ENCODE results near the gene IGFLR1. TPM values are rescaled to one million over a fixed set of nuclear protein-coding genes. Genes with fewer than 3 reads are reported as not detected.

IGFLR1 gene
- total and polyA plus RNA-seq, 9 of the 15 experiments (the other 6 are each of a cell fraction or from before 2014, with no cell fraction given), result 1.0 to 14.3 (median 4.6) TPM

DNA sequence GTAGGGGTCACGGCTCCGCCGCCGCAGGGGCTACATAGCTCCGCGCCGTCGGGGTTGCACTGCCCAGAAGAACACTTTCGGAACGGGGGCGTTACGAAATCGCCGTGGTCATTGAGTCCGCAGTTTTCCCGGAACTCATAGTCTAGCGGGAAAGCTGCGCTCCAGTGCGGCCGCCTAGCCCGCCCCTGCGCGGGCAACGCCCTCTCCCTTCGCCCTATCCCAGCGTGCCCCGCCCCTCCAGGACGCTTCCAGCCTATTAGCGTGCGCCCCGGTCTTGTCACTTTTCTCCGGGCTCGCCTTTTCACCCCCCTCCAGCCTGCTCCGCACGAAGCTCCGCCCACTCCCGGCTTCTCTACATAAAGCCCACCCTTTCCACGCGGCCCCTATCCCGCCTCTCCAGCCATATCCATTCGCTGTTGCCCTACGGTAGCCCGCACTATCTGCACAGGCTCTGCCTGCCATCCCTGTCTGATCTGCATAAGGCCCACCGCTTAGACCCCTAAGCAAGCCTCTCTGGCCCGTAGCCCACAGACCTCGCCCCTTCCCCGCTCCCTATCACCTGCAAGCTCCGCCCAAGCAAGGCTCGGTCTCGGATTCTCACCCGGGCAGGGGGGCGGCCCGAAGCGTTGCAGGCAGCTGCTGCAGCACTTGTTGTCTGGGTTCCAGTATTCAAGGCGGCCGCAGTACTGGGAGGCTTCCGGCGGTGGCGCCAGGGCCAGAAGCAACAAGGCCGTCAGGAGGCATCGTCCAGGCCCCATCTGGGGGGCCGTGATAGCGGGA is 1.6 kb downstream of the IGFLR1 start (continued):
- peak; percentile 15; the same call in 1 of the 2 replicates for TF ChIP-seq PML (IDR thresholded peaks at IDR 0.05; ENCODE audit: low read length)
- TF ChIP-seq, protein P1, sequence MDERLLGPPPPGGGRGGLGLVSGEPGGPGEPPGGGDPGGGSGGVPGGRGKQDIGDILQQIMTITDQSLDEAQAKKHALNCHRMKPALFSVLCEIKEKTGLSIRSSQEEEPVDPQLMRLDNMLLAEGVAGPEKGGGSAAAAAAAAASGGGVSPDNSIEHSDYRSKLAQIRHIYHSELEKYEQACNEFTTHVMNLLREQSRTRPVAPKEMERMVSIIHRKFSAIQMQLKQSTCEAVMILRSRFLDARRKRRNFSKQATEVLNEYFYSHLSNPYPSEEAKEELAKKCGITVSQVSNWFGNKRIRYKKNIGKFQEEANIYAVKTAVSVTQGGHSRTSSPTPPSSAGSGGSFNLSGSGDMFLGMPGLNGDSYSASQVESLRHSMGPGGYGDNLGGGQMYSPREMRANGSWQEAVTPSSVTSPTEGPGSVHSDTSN (CRISPR knock-in tag; IDR thresholded peaks at IDR 0.05; ENCODE audit: low read depth), result no peak
- TF ChIP-seq, protein P1 (tag; conservative IDR thresholded peaks at IDR 0.05; ENCODE audit: low read depth), result peak; percentile 57
- no peak for TF ChIP-seq SRSF7 (optimal IDR thresholded peaks at IDR 0.05; ENCODE audit: low read depth, low read length)
- peak in 1 of 2 experiments; percentile 78; a peak in 2 of 4 replicates for TF ChIP-seq HDAC1 (IDR thresholded peaks at IDR 0.05)
- no peak for TF ChIP-seq TEAD4 (IDR thresholded peaks at IDR 0.05; ENCODE audit: low read length)
- no peak for TF ChIP-seq TEAD4 (CRISPR knock-in tag; IDR thresholded peaks at IDR 0.05; ENCODE audit: borderline replicate concordance)
- no peak for TF ChIP-seq ZNF76 (CRISPR knock-in tag; IDR thresholded peaks at IDR 0.05; ENCODE audit: borderline replicate concordance)
- no peak for TF ChIP-seq PHTF2 (CRISPR knock-in tag; IDR thresholded peaks at IDR 0.05)
- TF ChIP-seq, protein P2, sequence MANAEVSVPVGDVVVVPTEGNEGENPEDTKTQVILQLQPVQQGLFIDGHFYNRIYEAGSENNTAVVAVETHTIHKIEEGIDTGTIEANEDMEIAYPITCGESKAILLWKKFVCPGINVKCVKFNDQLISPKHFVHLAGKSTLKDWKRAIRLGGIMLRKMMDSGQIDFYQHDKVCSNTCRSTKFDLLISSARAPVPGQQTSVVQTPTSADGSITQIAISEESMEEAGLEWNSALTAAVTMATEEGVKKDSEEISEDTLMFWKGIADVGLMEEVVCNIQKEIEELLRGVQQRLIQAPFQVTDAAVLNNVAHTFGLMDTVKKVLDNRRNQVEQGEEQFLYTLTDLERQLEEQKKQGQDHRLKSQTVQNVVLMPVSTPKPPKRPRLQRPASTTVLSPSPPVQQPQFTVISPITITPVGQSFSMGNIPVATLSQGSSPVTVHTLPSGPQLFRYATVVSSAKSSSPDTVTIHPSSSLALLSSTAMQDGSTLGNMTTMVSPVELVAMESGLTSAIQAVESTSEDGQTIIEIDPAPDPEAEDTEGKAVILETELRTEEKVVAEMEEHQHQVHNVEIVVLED (CRISPR knock-in tag; IDR thresholded peaks at IDR 0.05), result no peak
- TF ChIP-seq, protein P3, sequence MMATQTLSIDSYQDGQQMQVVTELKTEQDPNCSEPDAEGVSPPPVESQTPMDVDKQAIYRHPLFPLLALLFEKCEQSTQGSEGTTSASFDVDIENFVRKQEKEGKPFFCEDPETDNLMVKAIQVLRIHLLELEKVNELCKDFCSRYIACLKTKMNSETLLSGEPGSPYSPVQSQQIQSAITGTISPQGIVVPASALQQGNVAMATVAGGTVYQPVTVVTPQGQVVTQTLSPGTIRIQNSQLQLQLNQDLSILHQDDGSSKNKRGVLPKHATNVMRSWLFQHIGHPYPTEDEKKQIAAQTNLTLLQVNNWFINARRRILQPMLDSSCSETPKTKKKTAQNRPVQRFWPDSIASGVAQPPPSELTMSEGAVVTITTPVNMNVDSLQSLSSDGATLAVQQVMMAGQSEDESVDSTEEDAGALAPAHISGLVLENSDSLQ (IDR thresholded peaks at IDR 0.05), result peak; percentile 93
- TF ChIP-seq, protein P4, sequence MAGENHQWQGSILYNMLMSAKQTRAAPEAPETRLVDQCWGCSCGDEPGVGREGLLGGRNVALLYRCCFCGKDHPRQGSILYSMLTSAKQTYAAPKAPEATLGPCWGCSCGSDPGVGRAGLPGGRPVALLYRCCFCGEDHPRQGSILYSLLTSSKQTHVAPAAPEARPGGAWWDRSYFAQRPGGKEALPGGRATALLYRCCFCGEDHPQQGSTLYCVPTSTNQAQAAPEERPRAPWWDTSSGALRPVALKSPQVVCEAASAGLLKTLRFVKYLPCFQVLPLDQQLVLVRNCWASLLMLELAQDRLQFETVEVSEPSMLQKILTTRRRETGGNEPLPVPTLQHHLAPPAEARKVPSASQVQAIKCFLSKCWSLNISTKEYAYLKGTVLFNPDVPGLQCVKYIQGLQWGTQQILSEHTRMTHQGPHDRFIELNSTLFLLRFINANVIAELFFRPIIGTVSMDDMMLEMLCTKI (IDR thresholded peaks at IDR 0.05; ENCODE audit: partially characterized antibody), result no peak
- no peak for TF ChIP-seq NCOA2 (IDR thresholded peaks at IDR 0.05; ENCODE audit: partially characterized antibody in 2 of 2)
- no peak for TF ChIP-seq ZNF77 (CRISPR knock-in tag; IDR thresholded peaks at IDR 0.05)
- no peak for TF ChIP-seq BRCA1 (IDR thresholded peaks at IDR 0.05)
- no peak for TF ChIP-seq BRCA1 (CRISPR knock-in tag; IDR thresholded peaks at IDR 0.05)
- no peak for TF ChIP-seq PPARD (CRISPR knock-in tag; IDR thresholded peaks at IDR 0.05)
- TF ChIP-seq, protein P5, sequence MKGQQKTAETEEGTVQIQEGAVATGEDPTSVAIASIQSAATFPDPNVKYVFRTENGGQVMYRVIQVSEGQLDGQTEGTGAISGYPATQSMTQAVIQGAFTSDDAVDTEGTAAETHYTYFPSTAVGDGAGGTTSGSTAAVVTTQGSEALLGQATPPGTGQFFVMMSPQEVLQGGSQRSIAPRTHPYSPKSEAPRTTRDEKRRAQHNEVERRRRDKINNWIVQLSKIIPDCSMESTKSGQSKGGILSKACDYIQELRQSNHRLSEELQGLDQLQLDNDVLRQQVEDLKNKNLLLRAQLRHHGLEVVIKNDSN (CRISPR knock-in tag; IDR thresholded peaks at IDR 0.05), result peak; percentile 48
- TF ChIP-seq SREBF1 (IDR thresholded peaks at IDR 0.05; ENCODE audit: borderline replicate concordance, low read depth, low read length), result no peak
- no peak for TF ChIP-seq RAD51 (IDR thresholded peaks at IDR 0.05; ENCODE audit: borderline replicate concordance, low read depth)
- TF ChIP-seq KAT7 (CRISPR knock-in tag; IDR thresholded peaks at IDR 0.05; ENCODE audit: borderline replicate concordance), result 0 out of 2 replicates have a peak, but pooled peaks have one; percentile 50
